Measurements from ENCODE around the gene BHLHA9. TPM values are rescaled to one million over a fixed set of nuclear protein-coding genes. Genes with fewer than 3 reads are reported as not detected.
"Not testable (repeated sequence)": the region's sequence is repeated elsewhere in the genome, so short reads cannot be mapped to it uniquely, and the experiment has no call there.

Gene BHLHA9
- not detected in 2 replicates for total RNA-seq

- intact Hi-C loops (cut with micrococcal nuclease), result no loop called here
Observed at GRCh38 chr17:1270210-1271029, at the start of gene BHLHA9. TSS of gene BHLHA9 (plus strand) at chr17:1270444. CDS start at chr17:1270564, 120 bp downstream.

- intact Hi-C loops (cut with micrococcal nuclease), result no loop called here
Observed at GRCh38 chr17:1221209-1221608, 49.0 kb upstream of the BHLHA9 start.

GRCh38 chr17:1222321-1222720 is 47.9 kb upstream of the BHLHA9 start:
- intact Hi-C loops (cut with micrococcal nuclease), result no loop called here

- intact Hi-C loops (cut with micrococcal nuclease), result no loop called here
Observed at GRCh38 chr17:1223662-1224061, 46.6 kb upstream of the BHLHA9 start.

- intact Hi-C loops (cut with micrococcal nuclease), result no loop called here
Observed at GRCh38 chr17:1224330-1224729, 45.9 kb upstream of the BHLHA9 start.

- intact Hi-C loops (cut with micrococcal nuclease), result no loop called here
Observed at GRCh38 chr17:1226308-1226707, 43.9 kb upstream of the BHLHA9 start.

- intact Hi-C loops (cut with micrococcal nuclease), result no loop called here
Observed at GRCh38 chr17:1227365-1227764, 42.9 kb upstream of the BHLHA9 start.

GRCh38 chr17:1227917-1228780 is 42.1 kb upstream of the BHLHA9 start:
- intact Hi-C loops (cut with micrococcal nuclease), result no loop called here

GRCh38 chr17:1228781-1229348 is 41.4 kb upstream of the BHLHA9 start:
- intact Hi-C loops (cut with micrococcal nuclease), result no loop called here

GRCh38 chr17:1229349-1229899 is 40.8 kb upstream of the BHLHA9 start:
- intact Hi-C loops (cut with micrococcal nuclease), result no loop called here

GRCh38 chr17:1229900-1230501 is 40.2 kb upstream of the BHLHA9 start:
- intact Hi-C loops (cut with micrococcal nuclease), result no loop called here

- intact Hi-C loops (cut with micrococcal nuclease), result no loop called here
Observed at GRCh38 chr17:1231456-1231855, 38.8 kb upstream of the BHLHA9 start.

GRCh38 chr17:1232331-1232730 is 37.9 kb upstream of the BHLHA9 start:
- intact Hi-C loops (cut with micrococcal nuclease), result no loop called here

GRCh38 chr17:1232786-1233185 is 37.5 kb upstream of the BHLHA9 start:
- intact Hi-C loops (cut with micrococcal nuclease), result no loop called here

GRCh38 chr17:1234455-1234854 is 35.8 kb upstream of the BHLHA9 start:
- intact Hi-C loops (cut with micrococcal nuclease), result no loop called here

GRCh38 chr17:1237471-1237870 is 32.8 kb upstream of the BHLHA9 start:
- intact Hi-C loops (cut with micrococcal nuclease), result no loop called here

GRCh38 chr17:1239210-1239609 is 31.0 kb upstream of the BHLHA9 start:
- intact Hi-C loops (cut with micrococcal nuclease), result no loop called here

GRCh38 chr17:1240426-1240825 is 29.8 kb upstream of the BHLHA9 start:
- intact Hi-C loops (cut with micrococcal nuclease), result not testable (repeated sequence)

- intact Hi-C loops (cut with micrococcal nuclease), result no loop called here
Observed at GRCh38 chr17:1241929-1242328, 28.3 kb upstream of the BHLHA9 start.

- intact Hi-C loops (cut with micrococcal nuclease), result no loop called here
Observed at GRCh38 chr17:1244606-1245012, 25.6 kb upstream of the BHLHA9 start.

- intact Hi-C loops (cut with micrococcal nuclease), result no loop called here
Observed at GRCh38 chr17:1251866-1252608, 18.2 kb upstream of the BHLHA9 start.
